Measurements from ENCODE around the gene XKRX. TPM values are rescaled to one million over a fixed set of nuclear protein-coding genes. Genes with fewer than 3 reads are reported as not detected.

Gene XKRX
- total RNA-seq, 1 donor from 2014 or later, result not detected

GRCh38 chrX:100895365-100896075, 33.2 kb downstream of the XKRX start:
- intact Hi-C loops (cut with micrococcal nuclease), result loop anchor here (1.0 to 5.0 kb wide), 2 partner anchors 311 to 392 kb away; no protein-coding TSS in a partner anchor

GRCh38 chrX:100883654-100884053, 45.1 kb downstream of the XKRX start:
- intact Hi-C loops (cut with micrococcal nuclease), result no loop called here

- intact Hi-C loops (cut with micrococcal nuclease), result no loop called here
These were observed 48.3 kb downstream of the XKRX start for GRCh38 chrX:100880368-100880767.

- intact Hi-C loops (cut with micrococcal nuclease), result no loop called here
These were observed 54.4 kb downstream of the XKRX start, which contains the start of gene NOX1 for GRCh38 chrX:100874325-100874724. TSS of gene NOX1 (minus strand) at chrX:100874359. CDS start at chrX:100874139, 220 bp downstream.

- intact Hi-C loops (cut with micrococcal nuclease), result no loop called here
These were observed 56.8 kb downstream of the XKRX start for GRCh38 chrX:100871594-100872560.

- intact Hi-C loops (cut with micrococcal nuclease), result no loop called here
These were observed 58.2 kb downstream of the XKRX start for GRCh38 chrX:100870527-100870926.

GRCh38 chrX:100868273-100868672, 60.4 kb downstream of the XKRX start:
- intact Hi-C loops (cut with micrococcal nuclease), result no loop called here

- intact Hi-C loops (cut with micrococcal nuclease), result no loop called here
These were observed 63.9 kb downstream of the XKRX start for GRCh38 chrX:100864657-100865391.

Other genes starting within 250 kb of the XKRX start
- not detected in 2 replicates for gene SYTL4, start 196.8 kb downstream of the XKRX start, total RNA-seq
- 41.2 and 42.8 TPM in 2 replicates for gene CSTF2, start 108.5 kb downstream of the XKRX start, total RNA-seq
- not detected in 2 replicates for gene NOX1, start 54.6 kb downstream of the XKRX start, total RNA-seq
- gene ARL13A, start 40.8 kb upstream of the XKRX start, total RNA-seq, result not detected in 2 replicates
- gene TRMT2B, start 123.2 kb upstream of the XKRX start, total RNA-seq, result 23.6 and 23.8 TPM in 2 replicates
- gene TMEM35A, start 150.0 kb upstream of the XKRX start, total RNA-seq, result not detected in 2 replicates
- gene CENPI, start 169.3 kb upstream of the XKRX start, total RNA-seq, result 24.3 and 26.2 TPM in 2 replicates

Measured in T-helper 2 cell treated with Interferon-gamma antibody and Interleukin-4, amounts not matched to agents 100 ng/mL and 5 ng/mL, for 36 hours (primary cell).